Measurements from ENCODE around the gene GRIN3A. TPM values are rescaled to one million over a fixed set of nuclear protein-coding genes. Genes with fewer than 3 reads are reported as not detected.
"Not testable (repeated sequence)": the region's sequence is repeated elsewhere in the genome, so short reads cannot be mapped to it uniquely, and the experiment has no call there.

GRIN3A gene
- total RNA-seq, 1 donor: not detected

GRCh38 chr9:101564252-101564651 is 174.2 kb downstream of the GRIN3A start:
- Histone ChIP-seq H2AFZ (ENCODE audit: low read length) (no peak overlapping the region), H3K9me3 (ENCODE audit: low read depth, low read length) (no peaks in the 10 kb centered on the region), H3K4me3 (ENCODE audit: insufficient read depth, low read length) (no peak overlapping the region), H4K20me1 (ENCODE audit: insufficient read depth, low read length) (no peaks in the 10 kb centered on the region), H3K36me3 (ENCODE audit: insufficient read depth, low read length) (peaks cover 23% of the 10 kb centered on the region), H3K4me1 (ENCODE audit: insufficient read depth, low read length) (no peaks in the 10 kb centered on the region), H3K27ac (ENCODE audit: low read depth, low read length) (no peak overlapping the region), H3K27me3 (ENCODE audit: insufficient read depth, low read length) (no peaks in the 10 kb centered on the region), H3K4me2 (ENCODE audit: insufficient read depth, low read length) (no peak overlapping the region), H3K79me2 (ENCODE audit: insufficient read depth, low read length) (no peaks in the 10 kb centered on the region)
- no peak for TF ChIP-seq CTCF (IDR thresholded peaks at IDR 0.05; ENCODE audit: extremely low read depth, low read depth, low read length)
- DNase-seq (ENCODE audit: insufficient read length, low spot score, missing footprints): no peak

- Histone ChIP-seq H3K79me2 (ENCODE audit: insufficient read depth, low read length) (no peaks in the 10 kb centered on the region), H3K4me3 (ENCODE audit: insufficient read depth, low read length) (no peak overlapping the region), H3K4me2 (ENCODE audit: insufficient read depth, low read length) (no peak overlapping the region), H2AFZ (ENCODE audit: low read length) (no peak overlapping the region), H3K36me3 (ENCODE audit: insufficient read depth, low read length) (peaks cover 26% of the 10 kb centered on the region), H3K27me3 (ENCODE audit: insufficient read depth, low read length) (no peaks in the 10 kb centered on the region), H3K4me1 (ENCODE audit: insufficient read depth, low read length) (no peaks in the 10 kb centered on the region), H3K27ac (ENCODE audit: low read depth, low read length) (no peak overlapping the region), H4K20me1 (ENCODE audit: insufficient read depth, low read length) (no peaks in the 10 kb centered on the region), H3K9me3 (ENCODE audit: low read depth, low read length) (no peaks in the 10 kb centered on the region)
- TF ChIP-seq CTCF (IDR thresholded peaks at IDR 0.05; ENCODE audit: extremely low read depth, low read depth, low read length): no peak
- no peak for DNase-seq (ENCODE audit: insufficient read length, low spot score, missing footprints)
These were observed 175.5 kb downstream of the GRIN3A start for GRCh38 chr9:101562966-101563365.

GRCh38 chr9:101561740-101562139 is 176.7 kb downstream of the GRIN3A start:
- no peaks in the 10 kb centered on the region for H3K79me2 ChIP-seq (ENCODE audit: insufficient read depth, low read length)
- H3K27ac ChIP-seq (ENCODE audit: low read depth, low read length): no peak overlapping the region
- H3K9me3 ChIP-seq (ENCODE audit: low read depth, low read length): no peaks in the 10 kb centered on the region
- H3K4me1 ChIP-seq (ENCODE audit: insufficient read depth, low read length): no peaks in the 10 kb centered on the region
- no peak overlapping the region for H3K4me3 ChIP-seq (ENCODE audit: insufficient read depth, low read length)
- peaks cover 35% of the 10 kb centered on the region for H3K36me3 ChIP-seq (ENCODE audit: insufficient read depth, low read length)
- TF ChIP-seq CTCF (IDR thresholded peaks at IDR 0.05; ENCODE audit: extremely low read depth, low read depth, low read length): no peak
- no peaks in the 10 kb centered on the region for H4K20me1 ChIP-seq (ENCODE audit: insufficient read depth, low read length)
- no peaks in the 10 kb centered on the region for H3K27me3 ChIP-seq (ENCODE audit: insufficient read depth, low read length)
- H3K4me2 ChIP-seq (ENCODE audit: insufficient read depth, low read length): no peak overlapping the region
- DNase-seq (ENCODE audit: insufficient read length, low spot score, missing footprints): no peak
- H2AFZ ChIP-seq (ENCODE audit: low read length): no peak overlapping the region

GRCh38 chr9:101549472-101550098 is 188.9 kb downstream of the GRIN3A start:
- not testable (repeated sequence) for H3K4me3 ChIP-seq (ENCODE audit: insufficient read depth, low read length); H3K4me2 ChIP-seq (ENCODE audit: insufficient read depth, low read length); DNase-seq (ENCODE audit: insufficient read length, low spot score, missing footprints); H3K27ac ChIP-seq (ENCODE audit: low read depth, low read length); H2AFZ ChIP-seq (ENCODE audit: low read length); H4K20me1 ChIP-seq (ENCODE audit: insufficient read depth, low read length); H3K27me3 ChIP-seq (ENCODE audit: insufficient read depth, low read length); H3K79me2 ChIP-seq (ENCODE audit: insufficient read depth, low read length); H3K4me1 ChIP-seq (ENCODE audit: insufficient read depth, low read length); H3K9me3 ChIP-seq (ENCODE audit: low read depth, low read length)
- H3K36me3 ChIP-seq (ENCODE audit: insufficient read depth, low read length): peaks cover 63% of the 10 kb centered on the region

Data from osteoblast (primary cell).